Peyer's patch (tissue), 4 donors: ENCODE results near the gene SPAG9.

Experiments used
- CTCF ChIP-seq, 6 experiments: fragments of 450-650 bp in 4 of 6; fragments of 200-600 bp in 2 of 6; sonication (generic) in 1 of 6; IDR thresholded peaks; one replicate each; pipeline ENCODE4 v1.5.1; 2017 to 2019; ENCODE audit warnings: antibody characterized with exemption in 6 of 6, mild to moderate bottlenecking in 3 of 6, moderate library complexity in 1 of 6
- POLR2A ChIP-seq, 2 donors: fragments of 450-650 bp; IDR thresholded peaks; one replicate each; pipeline ENCODE4 v1.5.1; 2017; ENCODE audit warnings: antibody characterized with exemption in 2 of 2, mild to moderate bottlenecking in 2 of 2, moderate library complexity in 2 of 2

GRCh38 chr17:50949989-50950877 lies 170.4 kb downstream of the SPAG9 start:
- TF ChIP-seq CTCF (IDR thresholded peaks at IDR 0.05), result peak; percentile 30 to 94 (median 66)
- peak; percentile 71 to 81 for TF ChIP-seq POLR2A (IDR thresholded peaks at IDR 0.05)
